Measurements from ENCODE around the gene STIM2.

The STIM2 gene

GRCh38 chr4:27055221-27055760 lies 194.7 kb downstream of the STIM2 start:
- Histone ChIP-seq H3K27ac (ENCODE audit: low read depth, low read length) (no peak overlapping the region), H3K4me1 (ENCODE audit: insufficient read depth, low read length) (no peaks in the 10 kb centered on the region), H3K36me3 (ENCODE audit: insufficient read depth, low read length) (no peaks in the 10 kb centered on the region), H3K9ac (ENCODE audit: low read length) (no peak overlapping the region), H3K27me3 (ENCODE audit: control insufficient read depth in 1 of 2, insufficient read depth in 2 of 2, low read length in 2 of 2) (no peaks in the 10 kb centered on the region), H3K9me3 (ENCODE audit: low read length) (no peaks in the 10 kb centered on the region), H3K4me3 (ENCODE audit: low read depth in 1 of 2, low read length in 2 of 2) (no peak overlapping the region)

GRCh38 chr4:27056281-27056680 lies 195.6 kb downstream of the STIM2 start:
- H3K4me3 ChIP-seq (ENCODE audit: low read depth in 1 of 2, low read length in 2 of 2), result no peak overlapping the region
- H3K27me3 ChIP-seq (ENCODE audit: control insufficient read depth in 1 of 2, insufficient read depth in 2 of 2, low read length in 2 of 2), result no peaks in the 10 kb centered on the region
- no peak overlapping the region for H3K9ac ChIP-seq (ENCODE audit: low read length)
- no peaks in the 10 kb centered on the region for H3K36me3 ChIP-seq (ENCODE audit: insufficient read depth, low read length)
- no peaks in the 10 kb centered on the region for H3K9me3 ChIP-seq (ENCODE audit: low read length)
- H3K4me1 ChIP-seq (ENCODE audit: insufficient read depth, low read length), result no peaks in the 10 kb centered on the region
- no peak overlapping the region for H3K27ac ChIP-seq (ENCODE audit: low read depth, low read length)

GRCh38 chr4:27057053-27057452 lies 196.4 kb downstream of the STIM2 start:
- no peaks in the 10 kb centered on the region for H3K9me3 ChIP-seq (ENCODE audit: low read length)
- H3K27me3 ChIP-seq (ENCODE audit: control insufficient read depth in 1 of 2, insufficient read depth in 2 of 2, low read length in 2 of 2), result no peaks in the 10 kb centered on the region
- no peak overlapping the region for H3K4me3 ChIP-seq (ENCODE audit: low read depth in 1 of 2, low read length in 2 of 2)
- H3K9ac ChIP-seq (ENCODE audit: low read length), result no peak overlapping the region
- no peak overlapping the region for H3K27ac ChIP-seq (ENCODE audit: low read depth, low read length)
- H3K4me1 ChIP-seq (ENCODE audit: insufficient read depth, low read length), result no peaks in the 10 kb centered on the region
- H3K36me3 ChIP-seq (ENCODE audit: insufficient read depth, low read length), result no peaks in the 10 kb centered on the region

GRCh38 chr4:27057662-27058061 lies 197.0 kb downstream of the STIM2 start:
- H3K9me3 ChIP-seq (ENCODE audit: low read length), result no peaks in the 10 kb centered on the region
- H3K27me3 ChIP-seq (ENCODE audit: control insufficient read depth in 1 of 2, insufficient read depth in 2 of 2, low read length in 2 of 2), result no peaks in the 10 kb centered on the region

GRCh38 chr4:27058819-27059406 lies 198.3 kb downstream of the STIM2 start:
- H3K9ac ChIP-seq (ENCODE audit: low read length), result no peak overlapping the region
- no peak overlapping the region for H3K27ac ChIP-seq (ENCODE audit: low read depth, low read length)
- no peaks in the 10 kb centered on the region for H3K27me3 ChIP-seq (ENCODE audit: control insufficient read depth in 1 of 2, insufficient read depth in 2 of 2, low read length in 2 of 2)
- H3K36me3 ChIP-seq (ENCODE audit: insufficient read depth, low read length), result no peaks in the 10 kb centered on the region
- H3K4me1 ChIP-seq (ENCODE audit: insufficient read depth, low read length), result no peaks in the 10 kb centered on the region
- H3K4me3 ChIP-seq (ENCODE audit: low read depth in 1 of 2, low read length in 2 of 2), result no peak overlapping the region
- no peaks in the 10 kb centered on the region for H3K9me3 ChIP-seq (ENCODE audit: low read length)

More at GRCh38 chr4:27057662-27058061, 197.0 kb downstream of the STIM2 start:
- H3K4me3 ChIP-seq (ENCODE audit: low read depth in 1 of 2, low read length in 2 of 2), result no peak overlapping the region
- no peak overlapping the region for H3K9ac ChIP-seq (ENCODE audit: low read length)
- H3K27ac ChIP-seq (ENCODE audit: low read depth, low read length), result no peak overlapping the region
- no peaks in the 10 kb centered on the region for H3K36me3 ChIP-seq (ENCODE audit: insufficient read depth, low read length)
- no peaks in the 10 kb centered on the region for H3K4me1 ChIP-seq (ENCODE audit: insufficient read depth, low read length)

GRCh38 chr4:27059446-27059845 lies 198.8 kb downstream of the STIM2 start:
- Histone ChIP-seq H3K36me3 (ENCODE audit: insufficient read depth, low read length) (no peaks in the 10 kb centered on the region), H3K9me3 (ENCODE audit: low read length) (no peaks in the 10 kb centered on the region), H3K9ac (ENCODE audit: low read length) (no peak overlapping the region), H3K27me3 (ENCODE audit: control insufficient read depth in 1 of 2, insufficient read depth in 2 of 2, low read length in 2 of 2) (no peaks in the 10 kb centered on the region), H3K4me1 (ENCODE audit: insufficient read depth, low read length) (no peaks in the 10 kb centered on the region), H3K4me3 (ENCODE audit: low read depth in 1 of 2, low read length in 2 of 2) (no peak overlapping the region), H3K27ac (ENCODE audit: low read depth, low read length) (no peak overlapping the region)

- H3K27me3 ChIP-seq (ENCODE audit: control insufficient read depth in 1 of 2, insufficient read depth in 2 of 2, low read length in 2 of 2), result no peaks in the 10 kb centered on the region
- no peaks in the 10 kb centered on the region for H3K9me3 ChIP-seq (ENCODE audit: low read length)
- H3K4me1 ChIP-seq (ENCODE audit: insufficient read depth, low read length), result no peaks in the 10 kb centered on the region
- no peak overlapping the region for H3K27ac ChIP-seq (ENCODE audit: low read depth, low read length)
- no peak overlapping the region for H3K9ac ChIP-seq (ENCODE audit: low read length)
- H3K4me3 ChIP-seq (ENCODE audit: low read depth in 1 of 2, low read length in 2 of 2), result no peak overlapping the region
- H3K36me3 ChIP-seq (ENCODE audit: insufficient read depth, low read length), result no peaks in the 10 kb centered on the region
These were observed 201.6 kb downstream of the STIM2 start for GRCh38 chr4:27062256-27062655.

GRCh38 chr4:27066591-27066990 lies 205.9 kb downstream of the STIM2 start:
- Histone ChIP-seq H3K27ac (ENCODE audit: low read depth, low read length) (no peak overlapping the region), H3K36me3 (ENCODE audit: insufficient read depth, low read length) (no peaks in the 10 kb centered on the region), H3K4me1 (ENCODE audit: insufficient read depth, low read length) (no peaks in the 10 kb centered on the region), H3K9me3 (ENCODE audit: low read length) (no peaks in the 10 kb centered on the region), H3K27me3 (ENCODE audit: control insufficient read depth in 1 of 2, insufficient read depth in 2 of 2, low read length in 2 of 2) (no peaks in the 10 kb centered on the region), H3K9ac (ENCODE audit: low read length) (no peak overlapping the region), H3K4me3 (ENCODE audit: low read depth in 1 of 2, low read length in 2 of 2) (no peak overlapping the region)

- Histone ChIP-seq H3K4me1 (ENCODE audit: insufficient read depth, low read length) (no peaks in the 10 kb centered on the region), H3K27ac (ENCODE audit: low read depth, low read length) (no peak overlapping the region), H3K27me3 (ENCODE audit: control insufficient read depth in 1 of 2, insufficient read depth in 2 of 2, low read length in 2 of 2) (no peaks in the 10 kb centered on the region), H3K9ac (ENCODE audit: low read length) (no peak overlapping the region), H3K9me3 (ENCODE audit: low read length) (no peaks in the 10 kb centered on the region), H3K4me3 (ENCODE audit: low read depth in 1 of 2, low read length in 2 of 2) (no peak overlapping the region), H3K36me3 (ENCODE audit: insufficient read depth, low read length) (no peaks in the 10 kb centered on the region)
These were observed 207.7 kb downstream of the STIM2 start for GRCh38 chr4:27068151-27068867.

Measured in muscle layer of colon (tissue), 2 donors.